Naive thymus-derived CD8-positive, alpha-beta T cell (primary cell): ENCODE data around the gene POLR1H. TPM values are rescaled to one million over a fixed set of nuclear protein-coding genes. Genes with fewer than 3 reads are reported as not detected.
A peak's percentile ranks its signal among the peaks of the same experiment; 100 is the strongest.

Source experiments
- ATAC-seq, 2 donors: fragments of 150-1000 bp; cut with Tn5 transposase in 1 of 2; sonication (Bioruptor Pico), chemical (Tn5 transposase) in 1 of 2; 1 replicate in 1 of 2; 2 replicates in 1 of 2; pipeline ENCODE4 v1.10.0; 2021; ENCODE audit warnings: mild to moderate bottlenecking in 2 of 2, moderate library complexity in 2 of 2
- POLR2A ChIA-PET: fragments of 350-600 bp; sonication (Branson Sonifier 250); formaldehyde crosslinking; loops from one replicate; lab custom pipeline; 2021; ENCODE audit warnings: antibody characterized with exemption; lab: Charles Lee
- DNase-seq, 10 donors: peaks; one replicate each; pipeline versions ENCODE4 v3.0.0 to v3.0.0-alpha.2; 2020 to 2022
- H3K27ac Mint-ChIP-seq, 10 donors: one replicate each; pipeline ENCODE4 v1.8.0; 2020 to 2022; ENCODE audit warnings: mild to moderate bottlenecking in 10 of 10, mixed read lengths in 10 of 10, moderate library complexity in 4 of 10, inconsistent platforms in 1 of 10
- H3K27me3 Mint-ChIP-seq, 5 donors: one replicate each; pipeline ENCODE4 v1.8.0; 2021 to 2022; ENCODE audit warnings: mixed read lengths in 5 of 5
- H3K36me3 Mint-ChIP-seq, 3 donors: one replicate each; pipeline ENCODE4 v1.8.0; 2020 to 2022; ENCODE audit warnings: mixed read lengths in 3 of 3, mild to moderate bottlenecking in 2 of 3, inconsistent platforms in 1 of 3
- H3K4me1 Mint-ChIP-seq, 4 donors: one replicate each; pipeline ENCODE4 v1.8.0; 2021 to 2022; ENCODE audit warnings: mixed read lengths in 4 of 4
- H3K4me3 Mint-ChIP-seq, 10 donors: one replicate each; pipeline ENCODE4 v1.8.0; 2020 to 2022; ENCODE audit warnings: mild to moderate bottlenecking in 10 of 10, mixed read lengths in 10 of 10, moderate library complexity in 6 of 10, inconsistent platforms in 1 of 10
- H3K9me3 Mint-ChIP-seq, 9 donors: one replicate each; pipeline ENCODE4 v1.8.0; 2020 to 2022; ENCODE audit warnings: mixed read lengths in 9 of 9, mild to moderate bottlenecking in 3 of 9, inconsistent platforms in 1 of 9, moderate library complexity in 1 of 9
- polyA plus RNA-seq, 3 donors: library from polyadenylated mRNA; unstranded; fragments of 300-500 nt; fragmentation: Illumina TruSeq; gene quantifications; one replicate each; pipeline ENCODE4 v1.2.3, GENCODE V29; 2021
- total RNA-seq, 8 experiments: library from RNA in 2 of 8; stranded (reverse) in 2 of 8; gene quantifications; one replicate each; pipeline ENCODE4 v1.2.3 and lab custom pipeline; 2021 to 2026

The POLR1H gene
- total and polyA plus RNA-seq, 5 experiments from 2014 or later = 35.9 to 110 (median 60.8) TPM

- H3K36me3 Mint-ChIP-seq = peaks cover 0 to 33% (median 6%) of the 10 kb centered on the region in 3 donors
- DNase-seq (no peak), ATAC-seq (no peak)
- H3K27me3 Mint-ChIP-seq = no peaks in the 10 kb centered on the region
- peaks cover 0 to 8% (median 2%) of the 10 kb centered on the region in 4 donors for H3K4me1 Mint-ChIP-seq
- H3K4me3 Mint-ChIP-seq = no peak overlapping the region
- H3K27ac Mint-ChIP-seq = no peak overlapping the region
- POLR2A ChIA-PET = interaction anchor here (0.6 kb wide), 1 partner anchor 424 kb away, joined by 4 read pairs; no protein-coding TSS in a partner anchor
- H3K9me3 Mint-ChIP-seq = no peaks in the 10 kb centered on the region
These were observed 19.8 kb upstream of the POLR1H start for GRCh38 chr6:30041221-30041620.

GRCh38 chr6:30041821-30042220 lies 19.2 kb upstream of the POLR1H start:
- no peak for ATAC-seq

GRCh38 chr6:30042476-30042875 lies 18.6 kb upstream of the POLR1H start:
- POLR2A ChIA-PET = no interaction called here
- H3K4me1 Mint-ChIP-seq = peaks cover 5 to 8% (median 6%) of the 10 kb centered on the region in 4 donors
- H3K27ac Mint-ChIP-seq = peak overlapping the region in 2 of 10 donors; percentile 7 to 15
- DNase-seq = no peak
- no peak for ATAC-seq
- H3K27me3 Mint-ChIP-seq = no peaks in the 10 kb centered on the region
- H3K36me3 Mint-ChIP-seq = peaks cover 0 to 33% (median 6%) of the 10 kb centered on the region in 3 donors
- H3K4me3 Mint-ChIP-seq = no peak overlapping the region
- H3K9me3 Mint-ChIP-seq = no peaks in the 10 kb centered on the region

More at GRCh38 chr6:30041821-30042220, 19.2 kb upstream of the POLR1H start:
- H3K36me3 Mint-ChIP-seq = peaks cover 0 to 33% (median 6%) of the 10 kb centered on the region in 3 donors
- H3K4me3 Mint-ChIP-seq = no peak overlapping the region
- H3K27ac Mint-ChIP-seq = no peak overlapping the region
- H3K27me3 Mint-ChIP-seq = no peaks in the 10 kb centered on the region
- POLR2A ChIA-PET = no interaction called here
- DNase-seq = no peak
- H3K9me3 Mint-ChIP-seq = no peaks in the 10 kb centered on the region
- H3K4me1 Mint-ChIP-seq = peaks cover 0 to 8% (median 2%) of the 10 kb centered on the region in 4 donors

GRCh38 chr6:30042914-30043313 lies 18.2 kb upstream of the POLR1H start:
- peak overlapping the region in 2 of 10 donors; percentile 7 to 36 for H3K27ac Mint-ChIP-seq
- ATAC-seq = no peak
- no peak overlapping the region for H3K4me3 Mint-ChIP-seq
- DNase-seq = no peak
- no peaks in the 10 kb centered on the region for H3K27me3 Mint-ChIP-seq
- H3K9me3 Mint-ChIP-seq = no peaks in the 10 kb centered on the region
- POLR2A ChIA-PET = no interaction called here
- peaks cover 5 to 8% (median 7%) of the 10 kb centered on the region in 4 donors for H3K4me1 Mint-ChIP-seq
- H3K36me3 Mint-ChIP-seq = peaks cover 0 to 30% (median 6%) of the 10 kb centered on the region in 3 donors

- no peaks in the 10 kb centered on the region for H3K9me3 Mint-ChIP-seq
- POLR2A ChIA-PET = no interaction called here
These were observed 17.3 kb upstream of the POLR1H start for GRCh38 chr6:30043744-30044143.

GRCh38 chr6:30044630-30045029 lies 16.4 kb upstream of the POLR1H start:
- DNase-seq (no peak), ATAC-seq (no peak)
- Mint-ChIP-seq H3K9me3 (no peaks in the 10 kb centered on the region), H3K27me3 (no peaks in the 10 kb centered on the region), H3K36me3 (peaks cover 0 to 35% (median 6%) of the 10 kb centered on the region in 3 donors), H3K4me1 (peaks cover 5 to 8% (median 7%) of the 10 kb centered on the region in 4 donors), H3K27ac (no peak overlapping the region), H3K4me3 (no peak overlapping the region)
- POLR2A ChIA-PET = no interaction called here

More at GRCh38 chr6:30043744-30044143, 17.3 kb upstream of the POLR1H start:
- Mint-ChIP-seq H3K27me3 (no peaks in the 10 kb centered on the region), H3K27ac (no peak overlapping the region), H3K36me3 (peaks cover 0 to 36% (median 6%) of the 10 kb centered on the region in 3 donors), H3K4me1 (peaks cover 5 to 8% (median 7%) of the 10 kb centered on the region in 4 donors), H3K4me3 (no peak overlapping the region)
- DNase-seq (no peak), ATAC-seq (no peak)

- no peaks in the 10 kb centered on the region for H3K9me3 Mint-ChIP-seq
- H3K27me3 Mint-ChIP-seq = no peaks in the 10 kb centered on the region
- H3K4me3 Mint-ChIP-seq = no peak overlapping the region
- ATAC-seq (peak in 1 of 2 donors; percentile 29), DNase-seq (no peak)
- H3K4me1 Mint-ChIP-seq = peaks cover 5 to 9% (median 7%) of the 10 kb centered on the region in 4 donors
- H3K36me3 Mint-ChIP-seq = peaks cover 0 to 40% (median 7%) of the 10 kb centered on the region in 3 donors
- POLR2A ChIA-PET = no interaction called here
- peak overlapping the region in 2 of 10 donors; percentile 7 to 61 for H3K27ac Mint-ChIP-seq
These were observed 13.8 kb upstream of the POLR1H start for GRCh38 chr6:30047220-30047619.

- Mint-ChIP-seq H3K4me3 (no peak overlapping the region), H3K9me3 (no peaks in the 10 kb centered on the region), H3K27ac (no peak overlapping the region), H3K27me3 (no peaks in the 10 kb centered on the region), H3K4me1 (peaks cover 5 to 6% (median 5%) of the 10 kb centered on the region in 4 donors), H3K36me3 (peaks cover 0 to 69% (median 16%) of the 10 kb centered on the region in 3 donors)
- POLR2A ChIA-PET = no interaction called here
- ATAC-seq (no peak), DNase-seq (no peak)
These were observed 7.4 kb upstream of the POLR1H start for GRCh38 chr6:30053682-30054081.

GRCh38 chr6:30055513-30055912 lies 5.6 kb upstream of the POLR1H start:
- no peak overlapping the region for H3K4me3 Mint-ChIP-seq
- H3K4me1 Mint-ChIP-seq = peaks cover 6 to 17% (median 12%) of the 10 kb centered on the region in 4 donors
- no peak for ATAC-seq
- H3K9me3 Mint-ChIP-seq = no peaks in the 10 kb centered on the region
- no peaks in the 10 kb centered on the region for H3K27me3 Mint-ChIP-seq
- DNase-seq = no peak
- POLR2A ChIA-PET = no interaction called here
- H3K36me3 Mint-ChIP-seq = peaks cover 0 to 65% (median 16%) of the 10 kb centered on the region in 3 donors
- no peak overlapping the region for H3K27ac Mint-ChIP-seq

GRCh38 chr6:30060606-30061091 lies 416 bp upstream of the POLR1H start:
- peak in 2 of 10 donors; percentile 20 to 26 for DNase-seq
- POLR2A ChIA-PET = interaction anchor here (0.7 to 3.6 kb wide), 12 partner anchors 9 to 419 kb away, joined by 3 to 18 read pairs (median 7); partner anchors contain the start of genes HLA-A, RNF39, TRIM26 and TRIM39
- peak; percentile 33 to 44 for ATAC-seq
- H3K4me3 Mint-ChIP-seq = peak overlapping the region; percentile 87 to 100 (median 99)
- H3K4me1 Mint-ChIP-seq = peaks cover 14 to 47% (median 30%) of the 10 kb centered on the region in 4 donors
- no peaks in the 10 kb centered on the region for H3K9me3 Mint-ChIP-seq
- no peaks in the 10 kb centered on the region for H3K27me3 Mint-ChIP-seq
- H3K36me3 Mint-ChIP-seq = peaks cover 0 to 60% (median 5%) of the 10 kb centered on the region in 3 donors
- peak overlapping the region; percentile 97 to 100 (median 99) for H3K27ac Mint-ChIP-seq

GRCh38 chr6:30061858-30062458 lies 893 bp downstream of the POLR1H start:
- peaks cover 20 to 61% (median 38%) of the 10 kb centered on the region in 4 donors for H3K4me1 Mint-ChIP-seq
- no peaks in the 10 kb centered on the region for H3K9me3 Mint-ChIP-seq

GRCh38 chr6:30062471-30063178 lies 1.6 kb downstream of the POLR1H start:
- H3K4me3 Mint-ChIP-seq = peak overlapping the region; percentile 87 to 100 (median 99)

More at GRCh38 chr6:30061858-30062458, 893 bp downstream of the POLR1H start:
- Mint-ChIP-seq H3K27ac (peak overlapping the region; percentile 97 to 100 (median 99)), H3K27me3 (no peaks in the 10 kb centered on the region), H3K4me3 (peak overlapping the region; percentile 87 to 100 (median 99)), H3K36me3 (peaks cover 0 to 53% (median 5%) of the 10 kb centered on the region in 3 donors)
- POLR2A ChIA-PET = interaction anchor here (1.1 to 3.6 kb wide), 8 partner anchors 10 to 412 kb away, joined by 3 to 18 read pairs (median 12); partner anchors contain the start of genes HLA-A, RNF39, TRIM26 and TRIM39
- peak in 6 of 10 donors; percentile 9 to 77 (median 49) for DNase-seq
- ATAC-seq = peak; percentile 35 to 55

More at GRCh38 chr6:30062471-30063178, 1.6 kb downstream of the POLR1H start:
- H3K4me1 Mint-ChIP-seq = peaks cover 22 to 66% (median 44%) of the 10 kb centered on the region in 4 donors
- H3K9me3 Mint-ChIP-seq = no peaks in the 10 kb centered on the region
- H3K27me3 Mint-ChIP-seq = no peaks in the 10 kb centered on the region
- H3K27ac Mint-ChIP-seq = peak overlapping the region; percentile 82 to 100 (median 99)
- DNase-seq = no peak
- H3K36me3 Mint-ChIP-seq = peaks cover 0 to 49% (median 2%) of the 10 kb centered on the region in 3 donors
- ATAC-seq = no peak
- POLR2A ChIA-PET = interaction anchor here (0.6 to 3.6 kb wide), 5 partner anchors 12 to 1602 kb away, joined by 3 to 18 read pairs (median 14); partner anchors contain the start of genes HLA-A, RNF39 and TRIM39
